IMR-90 (cell line): ENCODE measurements around the gene FRMD1. TPM values are rescaled to one million over a fixed set of nuclear protein-coding genes. Genes with fewer than 3 reads are reported as not detected.

Experiments
- ATAC-seq: fragments of 200-7000 bp; cut with Tn5 transposase; 2 replicates; pipeline ENCODE4 v1.9.1; 2020; ENCODE audit warnings: low read depth, mild to moderate bottlenecking, moderate library complexity
- BruUV-seq: library from RNA; stranded (reverse); fragments of 400-500 nt; replicated peaks from 2 replicates; lab custom pipeline; 2021; lab: Mats Ljungman, UMichigan
- CTCF ChIA-PET: fragments of 300-600 bp; formaldehyde crosslinking; extraction: SDS; loops from one replicate; lab custom pipeline; 2021; ENCODE audit warnings: antibody characterized with exemption; lab: Yijun Ruan, JAX
- POLR2A ChIA-PET: fragments of 300-600 bp; sonication (Branson Sonifier 250); formaldehyde crosslinking; loops from one replicate; lab custom pipeline; 2022; ENCODE audit warnings: antibody characterized with exemption; ENCODE audit not compliant: unreplicated experiment; lab: Charles Lee
- DNase-seq: peaks from one replicate; pipeline ENCODE4 v3.0.0; 2013
- H2AFZ ChIP-seq: replicated peaks from 2 replicates; pipeline ENCODE3; 2013; ENCODE audit warnings: low read length, mild to moderate bottlenecking; ENCODE audit not compliant: poor library complexity
- H2AK5ac ChIP-seq: 2 replicates; pipeline ENCODE4 v1.6.1; 2013; ENCODE audit warnings: low read depth, low read length, inconsistent platforms
- H2AK9ac ChIP-seq: replicated peaks from 2 replicates; pipeline ENCODE3; 2013; ENCODE audit warnings: mild to moderate bottlenecking, low read depth, low read length, moderate library complexity; ENCODE audit not compliant: poor library complexity
- H2BK120ac ChIP-seq: 2 replicates; pipeline ENCODE4 v1.6.1; 2013; ENCODE audit warnings: low read depth, low read length, inconsistent platforms
- H2BK15ac ChIP-seq: 3 replicates; pipeline ENCODE4 v1.6.1; 2013; ENCODE audit warnings: low read depth, low read length, inconsistent platforms
- H2BK20ac ChIP-seq: 2 replicates; pipeline ENCODE4 v1.6.1; 2013; ENCODE audit warnings: low read depth, mild to moderate bottlenecking, inconsistent platforms, low read length, moderate library complexity
- H2BK5ac ChIP-seq: 2 replicates; pipeline ENCODE4 v1.6.1; 2013; ENCODE audit warnings: mild to moderate bottlenecking, low read depth, low read length, inconsistent platforms; ENCODE audit not compliant: poor library complexity, severe bottlenecking
- H3K14ac ChIP-seq: replicated peaks from 2 replicates; pipeline ENCODE4 v1.6.1; 2013; ENCODE audit warnings: low read depth, low read length, inconsistent platforms
- H3K18ac ChIP-seq: 2 replicates; pipeline ENCODE4 v1.6.1; 2013; ENCODE audit warnings: low read depth, low read length, control low read depth
- H3K23ac ChIP-seq: 2 replicates; pipeline ENCODE4 v1.6.1; 2013; ENCODE audit warnings: low read depth, low read length, inconsistent platforms
- H3K27ac ChIP-seq: 2 replicates; pipeline ENCODE4 v1.5.1; 2013; ENCODE audit warnings: mild to moderate bottlenecking, control low read depth, low read length; ENCODE audit not compliant: insufficient read depth
- H3K27me3 ChIP-seq: 2 replicates; pipeline ENCODE4 v1.6.1; 2013; ENCODE audit warnings: low read length; ENCODE audit not compliant: control insufficient read depth, insufficient read depth
- H3K36me3 ChIP-seq: 2 replicates; pipeline ENCODE4 v1.6.1; 2013; ENCODE audit warnings: low read length, mixed read lengths; ENCODE audit not compliant: control insufficient read depth, insufficient read depth
- H3K4ac ChIP-seq: 2 replicates; pipeline ENCODE4 v1.6.1; 2013; ENCODE audit warnings: low read depth, low read length, inconsistent platforms
- H3K4me1 ChIP-seq: 2 replicates; pipeline ENCODE4 v1.6.1; 2013; ENCODE audit warnings: low read length, mixed read lengths; ENCODE audit not compliant: control insufficient read depth, insufficient read depth
- H3K4me2 ChIP-seq: 2 replicates; pipeline ENCODE4 v1.6.1; 2013; ENCODE audit warnings: low read depth, mild to moderate bottlenecking, control low read depth, low read length, moderate library complexity
- H3K4me3 ChIP-seq: 2 replicates; pipeline ENCODE4 v1.5.1; 2013; ENCODE audit warnings: low read depth, mild to moderate bottlenecking, control low read depth, low read length, moderate library complexity; ENCODE audit not compliant: insufficient read depth
- H3K56ac ChIP-seq: 2 replicates; pipeline ENCODE4 v1.6.1; 2013; ENCODE audit warnings: low read length, inconsistent platforms; ENCODE audit not compliant: insufficient read depth; ENCODE audit errors: extremely low read depth
- H3K79me1 ChIP-seq, 2 experiments: 2 replicates each; pipeline ENCODE4 v1.6.1; 2013; ENCODE audit warnings: low read length in 2 of 2, inconsistent platforms in 1 of 2, low read depth in 1 of 2
- H3K9ac ChIP-seq: 2 replicates; pipeline ENCODE4 v1.6.1; 2013; ENCODE audit warnings: low read depth, low read length, control low read depth
- H3K9me1 ChIP-seq: 2 replicates; pipeline ENCODE4 v1.6.1; 2013; ENCODE audit warnings: low read length, inconsistent platforms; ENCODE audit not compliant: insufficient read depth
- H3K9me3 ChIP-seq: 2 replicates; pipeline ENCODE4 v1.6.1; 2013; ENCODE audit warnings: low read length; ENCODE audit not compliant: control insufficient read depth, insufficient read depth
- H4K20me1 ChIP-seq: 2 replicates; pipeline ENCODE4 v1.6.1; 2013; ENCODE audit warnings: low read length, inconsistent platforms; ENCODE audit not compliant: insufficient read depth
- H4K5ac ChIP-seq: 2 replicates; pipeline ENCODE4 v1.6.1; 2013; ENCODE audit warnings: mild to moderate bottlenecking, low read depth, low read length, control low read depth
- H4K8ac ChIP-seq, 2 experiments: 2 replicates each; pipeline ENCODE4 v1.6.1; 2013; ENCODE audit warnings: low read depth in 2 of 2, low read length in 2 of 2, control low read depth in 1 of 2, inconsistent platforms in 1 of 2
- H4K91ac ChIP-seq: 2 replicates; pipeline ENCODE4 v1.6.1; 2013; ENCODE audit warnings: low read depth, low read length, inconsistent platforms; ENCODE audit not compliant: insufficient read depth
- CEBPB ChIP-seq: IDR thresholded peaks from 2 replicates; pipeline ENCODE4 v1.6.1; 2012; ENCODE audit warnings: low read depth, low read length, improper control_type of control experiment
- MAFK ChIP-seq: IDR thresholded peaks from 2 replicates; pipeline ENCODE4 v1.6.1; 2012; ENCODE audit warnings: low read depth, low read length, improper control_type of control experiment
- MAZ ChIP-seq: IDR thresholded peaks from 2 replicates; pipeline ENCODE4 v1.6.1; 2012; ENCODE audit warnings: low read depth, mild to moderate bottlenecking, low read length, improper control_type of control experiment, moderate library complexity, borderline replicate concordance
- POLR2A ChIP-seq: IDR thresholded peaks from 2 replicates; pipeline ENCODE4 v1.6.1; 2012; ENCODE audit warnings: mild to moderate bottlenecking, low read depth, low read length
- RAD21 ChIP-seq: IDR thresholded peaks from 2 replicates; pipeline ENCODE4 v1.6.1; 2012; ENCODE audit warnings: low read length, improper control_type of control experiment
- RCOR1 ChIP-seq: IDR thresholded peaks from 2 replicates; pipeline ENCODE4 v1.6.1; 2012; ENCODE audit warnings: mild to moderate bottlenecking, low read length, improper control_type of control experiment; ENCODE audit not compliant: insufficient replicate concordance
- RFX5 ChIP-seq: IDR thresholded peaks from 2 replicates; pipeline ENCODE4 v1.8.0; 2012; ENCODE audit warnings: low read depth, mild to moderate bottlenecking, low read length, moderate library complexity
- SMC3 ChIP-seq: fragments of 150-350 bp; IDR thresholded peaks from 2 replicates; pipeline ENCODE4 v1.6.1; 2016; ENCODE audit warnings: low read depth, mild to moderate bottlenecking, antibody characterized with exemption, low read length, moderate library complexity
- WGBS, 2 experiments: methylation state at CpG; one replicate each; pipeline versions ENCODE4 v1.1.5 to v1.1.7; 2013; ENCODE audit warnings: missing lambda C conversion rate in 2 of 2; ENCODE audit not compliant: insufficient read length in 1 of 2; ENCODE audit errors: extremely low coverage in 2 of 2; 5-methylcytosine and 5-hydroxymethylcytosine counted together
- dilution Hi-C: fragments of 300-500 bp; cut with HindIII; formaldehyde crosslinking; loops from one replicate; pipeline ENCODE4 v1.14.3; 2018; ENCODE audit warnings: low sequenced_read_pairs; ENCODE audit not compliant: unreplicated experiment
- in situ Hi-C: fragments of 300-500 bp; cut with MboI; formaldehyde crosslinking; loops from 3 replicates; pipeline ENCODE4 v1.14.3; 2019; ENCODE audit warnings: low sequenced_read_pairs, inconsistent platforms, mixed read lengths
- intact Hi-C: fragments of 100-400 bp; cut with micrococcal nuclease; formaldehyde crosslinking; loops from 2 replicates; pipeline ENCODE4 v1.10.0; 2022
- polyA plus RNA-seq, 3 experiments: library from polyadenylated mRNA; depleted of rRNA; stranded (reverse); fragments of >200 nt; gene quantifications; 2 replicates each; pipeline ENCODE4 v1.2.3, GENCODE V29; 2012; ENCODE audit warnings: low replicate concordance in 1 of 3
- total RNA-seq: library from RNA; depleted of rRNA; stranded (reverse); fragments of >200 nt; gene quantifications from 2 replicates; pipeline ENCODE4 v1.2.3, GENCODE V29; 2012
- TF ChIP-seq, protein P1 (sequence below): conservative IDR thresholded peaks from 2 replicates; pipeline ENCODE4 v1.5.1; 2012; ENCODE audit warnings: mild to moderate bottlenecking, low read depth, low read length, improper control_type of control experiment
- TF ChIP-seq, protein P2 (sequence below): fragments of 150-350 bp; IDR thresholded peaks from 2 replicates; pipeline ENCODE4 v1.6.1; 2017; ENCODE audit warnings: mild to moderate bottlenecking, antibody characterized with exemption, low read length, low read depth

FRMD1 gene
- total and polyA plus RNA-seq, 2 of the 4 experiments (the other 2 are of a cell fraction) = not detected

DNA sequence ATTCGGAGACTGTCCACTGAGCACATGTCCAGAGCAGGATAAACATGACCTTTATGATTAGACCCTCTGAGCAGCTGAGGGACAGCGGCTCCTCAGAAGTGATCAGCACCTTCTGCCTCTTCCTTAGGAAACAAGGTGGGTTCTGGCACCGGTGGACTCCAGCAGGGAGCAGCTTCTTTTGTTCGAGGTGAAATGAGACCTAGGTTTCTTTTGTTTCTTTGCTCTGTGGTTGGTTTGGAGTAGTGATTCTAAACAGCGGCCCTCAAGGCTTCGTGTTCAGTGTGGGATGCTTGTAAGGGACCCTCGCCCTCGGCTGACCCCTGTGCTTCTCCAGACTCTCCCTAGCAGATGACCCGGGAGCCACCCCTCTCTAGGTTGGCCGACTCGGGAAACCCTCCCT is 14.6 kb upstream of the FRMD1 start:
- no peaks in the 10 kb centered on the region; the same call in 1 of the 2 replicates for H3K27me3 ChIP-seq
- peaks cover 5% of the 10 kb centered on the region; the same call in 1 of the 2 replicates for H3K4me1 ChIP-seq
- H4K8ac ChIP-seq = no peak overlapping the region
- no peak overlapping the region for H3K4me2 ChIP-seq
- 81% methylated on average over 2 of the region's 11 CpGs; no CpG with 5 or more reads in 1 of the 2 experiments for WGBS, 2 experiments
- DNase-seq = no peak
- no peak overlapping the region for H3K27ac ChIP-seq
- in situ Hi-C loops = no loop called here
- no peak overlapping the region for H4K91ac ChIP-seq
- no peak overlapping the region for H3K14ac ChIP-seq
- H2BK5ac ChIP-seq = no peak overlapping the region
- H3K9ac ChIP-seq = no peak overlapping the region
- ChIA-PET CTCF (no interaction called here), POLR2A (no interaction called here)
- dilution Hi-C loops = no loop called here
- no peak overlapping the region for H2AK9ac ChIP-seq
- H2AK5ac ChIP-seq = no peak overlapping the region
- H2BK120ac ChIP-seq = no peak overlapping the region
- H3K56ac ChIP-seq = no peak overlapping the region
- H3K4me3 ChIP-seq = no peak overlapping the region
- intact Hi-C loops = no loop called here
- no TSS peak for BruUV-seq
- H3K9me3 ChIP-seq = no peaks in the 10 kb centered on the region
- no peak overlapping the region for H2BK15ac ChIP-seq
- no peak for TF ChIP-seq SMC3
- no peak for TF ChIP-seq CEBPB
- no peak for TF ChIP-seq RCOR1
- TF ChIP-seq MAZ = no peak
- TF ChIP-seq, protein P1, sequence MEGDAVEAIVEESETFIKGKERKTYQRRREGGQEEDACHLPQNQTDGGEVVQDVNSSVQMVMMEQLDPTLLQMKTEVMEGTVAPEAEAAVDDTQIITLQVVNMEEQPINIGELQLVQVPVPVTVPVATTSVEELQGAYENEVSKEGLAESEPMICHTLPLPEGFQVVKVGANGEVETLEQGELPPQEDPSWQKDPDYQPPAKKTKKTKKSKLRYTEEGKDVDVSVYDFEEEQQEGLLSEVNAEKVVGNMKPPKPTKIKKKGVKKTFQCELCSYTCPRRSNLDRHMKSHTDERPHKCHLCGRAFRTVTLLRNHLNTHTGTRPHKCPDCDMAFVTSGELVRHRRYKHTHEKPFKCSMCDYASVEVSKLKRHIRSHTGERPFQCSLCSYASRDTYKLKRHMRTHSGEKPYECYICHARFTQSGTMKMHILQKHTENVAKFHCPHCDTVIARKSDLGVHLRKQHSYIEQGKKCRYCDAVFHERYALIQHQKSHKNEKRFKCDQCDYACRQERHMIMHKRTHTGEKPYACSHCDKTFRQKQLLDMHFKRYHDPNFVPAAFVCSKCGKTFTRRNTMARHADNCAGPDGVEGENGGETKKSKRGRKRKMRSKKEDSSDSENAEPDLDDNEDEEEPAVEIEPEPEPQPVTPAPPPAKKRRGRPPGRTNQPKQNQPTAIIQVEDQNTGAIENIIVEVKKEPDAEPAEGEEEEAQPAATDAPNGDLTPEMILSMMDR = no peak
- no peak for TF ChIP-seq RFX5
- no peak for TF ChIP-seq RAD21
- no peak for TF ChIP-seq MAFK
- TF ChIP-seq POLR2A = no peak
- TF ChIP-seq, protein P2, sequence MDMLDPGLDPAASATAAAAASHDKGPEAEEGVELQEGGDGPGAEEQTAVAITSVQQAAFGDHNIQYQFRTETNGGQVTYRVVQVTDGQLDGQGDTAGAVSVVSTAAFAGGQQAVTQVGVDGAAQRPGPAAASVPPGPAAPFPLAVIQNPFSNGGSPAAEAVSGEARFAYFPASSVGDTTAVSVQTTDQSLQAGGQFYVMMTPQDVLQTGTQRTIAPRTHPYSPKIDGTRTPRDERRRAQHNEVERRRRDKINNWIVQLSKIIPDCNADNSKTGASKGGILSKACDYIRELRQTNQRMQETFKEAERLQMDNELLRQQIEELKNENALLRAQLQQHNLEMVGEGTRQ = no peak
- no peak for ATAC-seq
- H2AFZ ChIP-seq = peak overlapping the region; percentile 6
- no peaks in the 10 kb centered on the region for H4K20me1 ChIP-seq
- no peak overlapping the region for H3K23ac ChIP-seq
- H3K4ac ChIP-seq = no peak overlapping the region
- no peak overlapping the region for H4K5ac ChIP-seq
- H3K36me3 ChIP-seq = no peaks in the 10 kb centered on the region
- no peak overlapping the region for H2BK20ac ChIP-seq
- H3K79me1 ChIP-seq = no peaks in the 10 kb centered on the region
- no peaks in the 10 kb centered on the region for H3K9me1 ChIP-seq
- H3K18ac ChIP-seq = no peak overlapping the region
